Activated T-cell treated with anti-CD3 and anti-CD28 coated beads, Interleukin-2, amount 50 U/mL, for 4 hours (primary cell): Measurements from ENCODE around the gene ZNF865. TPM values are rescaled to one million over a fixed set of nuclear protein-coding genes. Genes with fewer than 3 reads are reported as not detected.
A peak's percentile ranks its signal among the peaks of the same experiment; 100 is the strongest.
"Not testable (repeated sequence)": the region's sequence is repeated elsewhere in the genome, so short reads cannot be mapped to it uniquely, and the experiment has no call there.

Experiments used
- ATAC-seq, 2 donors: fragments of 200-7000 bp; cut with Tn5 transposase; one replicate each; pipeline ENCODE4 v1.10.0; 2021
- DNase-seq: peaks from one replicate; pipeline ENCODE4 v3.0.0-alpha.2; 2020
- H3K27me3 Mint-ChIP-seq: one replicate; pipeline ENCODE4 v1.8.0; 2021; ENCODE audit warnings: low read depth, mixed read lengths
- H3K36me3 Mint-ChIP-seq: one replicate; pipeline ENCODE4 v1.8.0; 2022; ENCODE audit warnings: mixed read lengths; ENCODE audit not compliant: insufficient read depth
- H3K4me1 Mint-ChIP-seq: one replicate; pipeline ENCODE4 v1.8.0; 2021; ENCODE audit warnings: low read depth, mixed read lengths
- H3K4me3 Mint-ChIP-seq: one replicate; pipeline ENCODE4 v1.8.0; 2021; ENCODE audit warnings: mild to moderate bottlenecking, moderate library complexity, mixed read lengths
- H3K9me3 Mint-ChIP-seq: one replicate; pipeline ENCODE4 v1.8.0; 2021; ENCODE audit warnings: mixed read lengths
- total RNA-seq, 3 donors: library from RNA; stranded (reverse); gene quantifications; one replicate each; pipeline ENCODE4 v1.2.1, GENCODE V29; 2021

The ZNF865 gene
- total RNA-seq, 3 donors from 2014 or later, result 14.5 to 15.9 (median 15.4) TPM

GRCh38 chr19:55581145-55581822 lies 24.2 kb upstream of the ZNF865 start:
- ATAC-seq, result no peak
- peak overlapping the region; percentile 88 for H3K4me3 Mint-ChIP-seq
- peaks cover 32% of the 10 kb centered on the region for H3K4me1 Mint-ChIP-seq
- no peaks in the 10 kb centered on the region for H3K9me3 Mint-ChIP-seq
- no peak for DNase-seq
- no peaks in the 10 kb centered on the region for H3K27me3 Mint-ChIP-seq
- peaks cover 14% of the 10 kb centered on the region for H3K36me3 Mint-ChIP-seq

- no peak for DNase-seq
- Mint-ChIP-seq H3K4me3 (peak overlapping the region; percentile 88), H3K27me3 (no peaks in the 10 kb centered on the region), H3K36me3 (peaks cover 12% of the 10 kb centered on the region), H3K4me1 (peaks cover 35% of the 10 kb centered on the region), H3K9me3 (no peaks in the 10 kb centered on the region)
- ATAC-seq, result no peak
Measured at GRCh38 chr19:55581823-55582223, 23.6 kb upstream of the ZNF865 start.

DNA sequence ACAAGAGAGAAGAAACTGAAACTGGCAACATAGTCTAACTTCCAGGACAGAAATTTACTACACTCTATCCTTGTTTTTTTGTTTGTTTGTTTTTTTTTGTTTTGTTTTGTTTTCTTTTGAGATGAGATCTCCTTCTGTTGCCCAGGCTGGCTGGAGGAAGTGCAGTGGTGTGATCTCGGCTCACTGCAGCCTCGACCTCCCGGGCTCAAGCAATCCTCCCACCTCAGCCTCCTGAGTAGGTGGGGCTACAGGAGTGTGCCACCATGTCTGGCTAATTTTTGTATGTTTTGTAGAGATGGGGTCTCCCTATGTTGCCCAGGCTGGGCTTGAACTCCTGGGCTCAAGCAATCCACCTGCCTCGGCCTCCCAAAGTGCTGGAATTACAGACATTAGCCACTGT lies 23.2 kb upstream of the ZNF865 start:
- H3K4me3 Mint-ChIP-seq, result not testable (repeated sequence)

GRCh38 chr19:55583897-55584296 lies 21.6 kb upstream of the ZNF865 start:
- H3K27me3 Mint-ChIP-seq, H3K4me3 Mint-ChIP-seq, ATAC-seq, H3K9me3 Mint-ChIP-seq, DNase-seq, H3K36me3 Mint-ChIP-seq: not testable (repeated sequence)
- H3K4me1 Mint-ChIP-seq, result peaks cover 44% of the 10 kb centered on the region

More for the DNA sequence above, 23.2 kb upstream of the ZNF865 start:
- H3K9me3 Mint-ChIP-seq, H3K27me3 Mint-ChIP-seq, DNase-seq, ATAC-seq, H3K36me3 Mint-ChIP-seq: not testable (repeated sequence)
- peaks cover 37% of the 10 kb centered on the region for H3K4me1 Mint-ChIP-seq

- ATAC-seq (no peak), DNase-seq (no peak)
- H3K4me3 Mint-ChIP-seq, result no peak overlapping the region
- H3K36me3 Mint-ChIP-seq, result peaks cover 1% of the 10 kb centered on the region
- no peaks in the 10 kb centered on the region for H3K9me3 Mint-ChIP-seq
- H3K4me1 Mint-ChIP-seq, result peaks cover 45% of the 10 kb centered on the region
- H3K27me3 Mint-ChIP-seq, result no peaks in the 10 kb centered on the region
Measured at GRCh38 chr19:55584871-55585270, 20.6 kb upstream of the ZNF865 start.

- Mint-ChIP-seq H3K36me3 (no peaks in the 10 kb centered on the region), H3K4me1 (peaks cover 42% of the 10 kb centered on the region), H3K4me3 (peak overlapping the region; percentile 82), H3K27me3 (no peaks in the 10 kb centered on the region), H3K9me3 (no peaks in the 10 kb centered on the region)
- DNase-seq, result peak; percentile 31
- peak; percentile 51 to 65 for ATAC-seq
Measured at GRCh38 chr19:55585658-55586339, 19.6 kb upstream of the ZNF865 start.

DNA sequence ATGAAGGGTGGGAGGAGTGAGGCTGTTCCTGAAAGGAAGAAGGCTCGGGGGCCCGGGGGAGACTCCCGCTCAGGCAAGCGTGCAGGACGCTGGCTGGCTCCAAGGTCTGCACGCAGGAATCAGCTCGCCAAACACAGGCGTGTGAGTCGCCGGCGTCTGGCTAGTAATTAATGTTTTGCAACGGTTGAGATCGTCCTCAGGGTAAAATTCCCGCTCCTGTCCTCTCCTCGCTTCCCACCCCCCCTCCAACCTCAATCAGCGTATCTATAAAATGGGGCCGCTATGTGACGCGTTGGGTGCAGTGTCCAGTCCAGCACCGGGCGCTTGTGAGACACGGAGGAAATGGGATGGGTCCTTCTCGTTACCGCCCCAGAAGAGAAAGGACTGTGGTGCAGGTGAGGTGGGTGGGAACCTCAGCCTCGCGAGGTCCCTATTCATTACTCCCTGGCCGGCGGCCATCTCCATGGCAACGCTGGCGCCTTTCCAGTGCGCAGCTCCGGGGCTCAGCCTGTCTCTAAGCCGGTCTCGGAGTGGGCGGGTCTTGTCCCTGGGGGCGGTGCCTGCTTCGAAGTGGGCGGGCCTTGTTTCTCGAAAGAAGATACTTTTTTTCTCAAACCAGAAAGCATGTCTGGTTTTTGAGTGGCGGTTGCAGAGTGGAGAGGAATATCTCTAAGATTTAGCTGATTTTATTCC lies 18.3 kb upstream of the ZNF865 start:
- H3K27me3 Mint-ChIP-seq, result no peaks in the 10 kb centered on the region
- H3K4me3 Mint-ChIP-seq, result peak overlapping the region; percentile 82
- no peaks in the 10 kb centered on the region for H3K9me3 Mint-ChIP-seq
- peaks cover 31% of the 10 kb centered on the region for H3K4me1 Mint-ChIP-seq
- ATAC-seq (peak; percentile 96 to 97), DNase-seq (peak; percentile 90)
- peaks cover 8% of the 10 kb centered on the region for H3K36me3 Mint-ChIP-seq

DNA sequence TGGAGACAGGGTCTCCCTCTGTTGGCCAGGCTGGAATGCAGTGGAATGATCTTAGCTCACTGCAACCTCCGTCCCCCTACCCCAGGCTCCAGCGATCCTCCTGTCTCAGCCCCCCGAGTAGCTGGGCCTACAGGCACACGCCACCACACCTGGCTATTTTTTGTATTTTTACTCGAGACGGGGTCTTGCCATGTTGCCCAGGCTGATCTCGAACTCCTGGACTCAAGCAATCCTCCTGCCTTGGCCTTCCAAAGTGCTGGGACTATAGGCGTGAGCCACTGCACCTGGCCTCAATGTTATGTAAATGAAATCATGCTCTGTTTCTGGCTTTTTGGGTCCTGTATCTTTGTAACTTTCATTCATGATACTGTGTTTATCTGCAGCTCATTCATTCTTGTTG lies 16.7 kb upstream of the ZNF865 start:
- Mint-ChIP-seq H3K27me3 (no peaks in the 10 kb centered on the region), H3K4me3 (peak overlapping the region; percentile 26), H3K4me1 (peaks cover 28% of the 10 kb centered on the region), H3K9me3 (no peaks in the 10 kb centered on the region), H3K36me3 (peaks cover 8% of the 10 kb centered on the region)
- ATAC-seq (no peak), DNase-seq (no peak)

DNA sequence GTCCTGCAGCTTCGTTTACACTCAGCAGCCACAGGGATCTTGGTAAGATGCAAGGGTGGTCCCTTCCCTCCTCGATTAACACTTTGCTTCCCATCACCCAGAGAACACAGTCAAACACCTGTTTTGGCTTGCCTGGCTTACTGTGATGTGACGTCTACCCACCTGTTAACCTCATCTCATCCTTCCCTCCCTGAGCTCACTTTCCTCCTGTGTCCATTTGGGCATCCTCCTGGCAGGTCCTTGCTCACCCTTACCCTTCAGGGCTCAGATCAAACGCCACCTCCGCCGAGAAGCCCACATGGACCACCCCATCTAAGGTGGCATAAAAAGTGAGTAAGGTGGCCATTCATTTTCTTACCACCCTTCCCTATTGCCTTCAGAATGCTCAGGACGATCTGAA lies 15.3 kb upstream of the ZNF865 start:
- Mint-ChIP-seq H3K27me3 (no peaks in the 10 kb centered on the region), H3K4me1 (peaks cover 30% of the 10 kb centered on the region), H3K36me3 (peaks cover 13% of the 10 kb centered on the region), H3K9me3 (peaks cover 3% of the 10 kb centered on the region), H3K4me3 (no peak overlapping the region)
- ATAC-seq (no peak), DNase-seq (no peak)

DNA sequence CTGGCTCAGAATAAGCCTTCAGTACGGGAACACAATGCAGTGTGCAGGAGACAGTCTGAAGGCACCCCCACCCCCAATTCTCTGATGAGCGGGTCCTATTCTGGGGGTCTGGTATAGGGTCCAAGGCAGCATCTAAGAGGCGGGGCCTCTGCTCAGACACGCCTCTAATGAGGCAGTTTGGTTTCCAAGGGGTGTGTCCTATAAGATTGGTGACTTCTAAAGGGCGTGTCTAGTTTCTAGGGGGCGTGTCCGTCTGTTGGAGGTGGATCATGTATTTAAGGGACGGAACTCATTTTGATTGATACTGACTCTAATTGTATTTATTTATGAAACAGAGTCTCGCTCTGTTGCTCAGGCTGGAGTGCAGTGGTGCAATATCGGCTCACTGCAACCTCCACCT lies 14.8 kb upstream of the ZNF865 start:
- peaks cover 18% of the 10 kb centered on the region for H3K36me3 Mint-ChIP-seq
- H3K4me3 Mint-ChIP-seq, result no peak overlapping the region
- no peak for ATAC-seq
- DNase-seq, result no peak
- H3K27me3 Mint-ChIP-seq, result no peaks in the 10 kb centered on the region
- peaks cover 25% of the 10 kb centered on the region for H3K4me1 Mint-ChIP-seq
- H3K9me3 Mint-ChIP-seq, result peaks cover 8% of the 10 kb centered on the region

DNA sequence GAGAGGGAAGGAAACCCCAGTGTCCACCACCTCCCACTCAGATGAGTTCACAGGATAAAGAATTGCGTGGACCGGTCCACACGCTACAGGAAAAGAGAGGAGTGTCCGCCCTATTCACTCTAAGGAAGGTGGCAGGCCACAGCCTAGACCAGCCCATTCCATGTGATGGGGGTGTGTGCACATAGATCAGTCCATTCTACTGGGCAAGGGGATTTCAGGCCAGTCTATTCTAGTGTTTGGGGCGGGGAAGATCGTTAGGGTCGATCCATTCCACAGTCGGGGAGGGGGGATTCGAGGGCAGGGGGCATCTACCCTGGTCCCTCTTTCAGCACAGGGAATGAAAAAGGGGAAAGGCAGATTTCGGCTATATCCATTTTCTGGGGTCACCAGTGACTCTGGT lies 13.9 kb upstream of the ZNF865 start:
- no peak for ATAC-seq
- no peak for DNase-seq
- peaks cover 18% of the 10 kb centered on the region for H3K4me1 Mint-ChIP-seq
- peaks cover 11% of the 10 kb centered on the region for H3K9me3 Mint-ChIP-seq
- H3K36me3 Mint-ChIP-seq, result peaks cover 27% of the 10 kb centered on the region
- H3K4me3 Mint-ChIP-seq, result no peak overlapping the region
- no peaks in the 10 kb centered on the region for H3K27me3 Mint-ChIP-seq

DNA sequence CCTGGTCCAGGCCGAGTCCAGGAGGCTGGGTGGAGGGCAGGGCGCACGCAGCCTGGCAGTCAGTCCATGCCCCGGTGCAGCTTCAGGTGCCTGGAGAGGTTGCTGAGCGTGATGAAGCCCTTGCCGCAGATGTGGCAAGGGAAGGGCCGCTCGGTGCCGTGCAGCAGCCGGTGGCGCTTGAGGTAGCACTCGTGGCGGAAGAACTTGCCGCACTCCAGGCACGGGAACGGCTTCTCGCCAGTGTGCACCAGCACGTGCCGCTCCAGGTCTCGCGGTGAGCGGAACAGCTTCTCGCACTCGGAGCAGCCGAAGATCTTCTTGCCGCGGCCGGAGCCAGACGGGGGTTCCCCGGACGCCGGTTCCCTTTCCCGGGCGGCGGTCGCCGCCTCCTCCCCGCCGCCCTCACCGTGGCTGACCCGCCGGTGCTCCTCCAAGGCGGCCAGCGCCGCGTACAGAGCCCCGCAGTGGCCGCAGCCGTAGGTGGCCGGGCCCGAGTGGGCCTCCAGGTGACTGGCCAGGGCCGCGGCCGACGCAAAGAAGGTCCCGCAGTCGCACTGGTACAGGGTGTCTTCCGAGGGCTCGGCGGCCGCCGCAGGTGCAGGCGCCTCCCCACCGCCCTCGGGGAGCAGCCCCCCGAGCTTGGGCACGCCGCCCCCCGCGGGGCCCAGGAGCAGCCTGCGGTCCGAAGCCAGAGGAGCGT lies 12.9 kb upstream of the ZNF865 start:
- Mint-ChIP-seq H3K4me3 (no peak overlapping the region), H3K27me3 (no peaks in the 10 kb centered on the region), H3K9me3 (peaks cover 11% of the 10 kb centered on the region), H3K4me1 (peaks cover 11% of the 10 kb centered on the region), H3K36me3 (peaks cover 32% of the 10 kb centered on the region)
- DNase-seq (no peak), ATAC-seq (no peak)

DNA sequence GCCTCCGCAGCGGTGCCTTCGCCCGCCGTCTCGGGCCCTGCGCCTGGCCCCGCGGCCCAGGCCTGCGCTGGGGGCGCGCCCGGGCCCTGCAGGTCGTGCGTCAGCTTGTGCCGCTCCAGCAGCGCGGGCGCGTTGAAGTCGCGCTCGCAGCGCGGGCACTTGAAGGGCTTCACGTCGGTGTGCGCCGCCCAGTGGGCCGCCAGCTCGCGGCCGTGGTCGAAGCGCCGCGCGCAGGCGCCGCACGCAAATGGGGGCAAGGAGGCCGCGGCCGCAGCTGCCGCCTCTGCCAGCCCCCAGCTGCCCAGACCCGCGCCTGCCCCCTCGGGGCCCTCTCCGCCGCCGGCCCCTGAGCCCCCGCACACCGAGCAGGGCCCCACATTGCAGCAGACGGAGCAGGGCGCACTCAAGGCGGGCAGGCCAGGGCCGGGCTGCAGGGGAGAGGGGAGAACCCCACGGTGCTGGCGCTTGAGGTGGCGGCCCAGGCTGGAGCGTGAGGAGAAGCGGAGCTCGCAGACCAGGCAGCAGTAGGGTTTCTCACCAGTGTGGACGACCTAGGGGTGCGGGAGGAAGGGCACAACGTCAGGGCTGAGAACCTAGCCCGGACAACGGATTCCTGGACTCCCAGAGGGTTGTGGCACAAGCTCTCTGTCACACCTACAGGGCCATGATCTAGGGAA lies 12.2 kb upstream of the ZNF865 start:
- no peak for ATAC-seq
- DNase-seq, result no peak
- Mint-ChIP-seq H3K4me3 (no peak overlapping the region), H3K4me1 (peaks cover 9% of the 10 kb centered on the region), H3K27me3 (no peaks in the 10 kb centered on the region), H3K36me3 (peaks cover 32% of the 10 kb centered on the region), H3K9me3 (peaks cover 11% of the 10 kb centered on the region)
